ENCODE data around the gene SPATA45.
"Not testable (repeated sequence)": the region's sequence is repeated elsewhere in the genome, so short reads cannot be mapped to it uniquely, and the experiment has no call there.

SPATA45 gene

DNA sequence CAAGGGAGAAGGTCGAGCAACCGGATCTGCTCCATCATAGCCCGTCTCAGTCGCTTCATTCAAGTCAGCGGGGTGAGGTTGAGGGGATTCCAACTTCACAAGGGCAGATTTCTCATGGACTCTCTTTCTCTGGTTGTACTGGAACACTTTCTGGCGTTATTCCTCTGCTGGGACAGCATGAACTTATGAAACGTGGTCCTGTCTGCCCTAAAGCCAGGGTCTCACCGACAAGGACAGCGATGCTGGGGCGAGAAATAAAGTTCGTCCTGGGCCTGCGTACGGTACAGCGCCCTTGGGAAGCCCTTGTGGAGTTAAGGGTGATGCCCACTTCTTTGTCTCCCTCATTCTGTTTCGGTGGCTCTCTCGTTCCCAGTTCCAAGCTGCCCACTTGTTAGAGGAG lies 9.3 kb upstream of the SPATA45 start:
- TF ChIP-seq, protein P1, sequence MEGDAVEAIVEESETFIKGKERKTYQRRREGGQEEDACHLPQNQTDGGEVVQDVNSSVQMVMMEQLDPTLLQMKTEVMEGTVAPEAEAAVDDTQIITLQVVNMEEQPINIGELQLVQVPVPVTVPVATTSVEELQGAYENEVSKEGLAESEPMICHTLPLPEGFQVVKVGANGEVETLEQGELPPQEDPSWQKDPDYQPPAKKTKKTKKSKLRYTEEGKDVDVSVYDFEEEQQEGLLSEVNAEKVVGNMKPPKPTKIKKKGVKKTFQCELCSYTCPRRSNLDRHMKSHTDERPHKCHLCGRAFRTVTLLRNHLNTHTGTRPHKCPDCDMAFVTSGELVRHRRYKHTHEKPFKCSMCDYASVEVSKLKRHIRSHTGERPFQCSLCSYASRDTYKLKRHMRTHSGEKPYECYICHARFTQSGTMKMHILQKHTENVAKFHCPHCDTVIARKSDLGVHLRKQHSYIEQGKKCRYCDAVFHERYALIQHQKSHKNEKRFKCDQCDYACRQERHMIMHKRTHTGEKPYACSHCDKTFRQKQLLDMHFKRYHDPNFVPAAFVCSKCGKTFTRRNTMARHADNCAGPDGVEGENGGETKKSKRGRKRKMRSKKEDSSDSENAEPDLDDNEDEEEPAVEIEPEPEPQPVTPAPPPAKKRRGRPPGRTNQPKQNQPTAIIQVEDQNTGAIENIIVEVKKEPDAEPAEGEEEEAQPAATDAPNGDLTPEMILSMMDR (IDR thresholded peaks at IDR 0.05; ENCODE audit: insufficient read depth, low read depth, low read length, missing control alignments) = no peak

DNA sequence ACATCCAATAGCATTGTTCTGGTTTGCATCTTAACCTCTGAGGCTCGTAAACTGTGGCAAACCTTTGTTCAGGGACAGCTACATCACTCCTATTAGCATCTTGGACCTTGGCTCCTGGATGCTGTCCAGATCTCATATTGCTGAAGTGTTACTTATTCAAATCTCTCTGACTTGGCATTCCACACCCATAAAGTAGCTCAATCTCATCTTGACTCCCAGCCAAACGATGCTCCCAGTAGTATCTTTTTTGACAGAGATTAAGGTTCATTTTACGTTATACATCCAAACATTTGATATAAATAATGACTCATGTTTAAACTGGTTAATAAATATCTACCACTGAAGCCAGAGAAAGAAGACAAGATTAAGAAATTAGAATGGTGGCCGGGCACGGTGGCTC lies 6.2 kb upstream of the SPATA45 start:
- TF ChIP-seq, protein P1 (IDR thresholded peaks at IDR 0.05; ENCODE audit: insufficient read depth, low read depth, low read length, missing control alignments) = no peak
- no peak for DNase-seq (ENCODE audit: low read depth)

More for the DNA sequence above, 9.3 kb upstream of the SPATA45 start:
- DNase-seq (ENCODE audit: low read depth) = no peak
- no peak overlapping the region; the same call in 1 of the 2 replicates for H3K4me3 ChIP-seq (ENCODE audit: low read depth, low read length)

DNA sequence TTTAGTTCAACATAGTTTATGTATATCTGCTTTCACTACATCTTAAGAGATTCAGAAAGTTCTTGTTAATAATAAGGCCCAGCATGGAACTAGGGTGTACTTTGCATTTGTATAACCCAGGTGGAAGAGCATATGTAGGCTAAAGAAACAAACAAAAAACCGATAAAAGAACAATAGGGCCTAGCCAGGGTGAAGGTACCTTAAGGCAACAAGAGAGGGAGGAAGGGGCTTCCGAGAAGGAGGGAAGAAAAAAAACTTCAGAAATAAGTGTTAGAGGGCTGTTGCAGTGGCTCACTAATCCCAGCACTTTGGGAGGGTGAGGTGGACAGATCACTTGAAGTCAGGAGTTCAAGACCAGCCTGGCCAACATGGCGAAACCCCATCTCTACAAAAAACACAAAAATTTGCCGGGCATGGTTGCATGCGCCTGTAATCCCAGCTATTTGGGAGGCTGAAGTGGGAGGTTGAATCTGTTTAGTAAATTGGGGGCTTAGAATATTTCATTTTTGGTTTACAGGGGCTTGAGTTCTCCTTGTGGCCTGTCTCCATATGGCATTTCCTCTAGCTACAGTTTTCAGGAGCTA lies 4.7 kb upstream of the SPATA45 start:
- no peak for DNase-seq (ENCODE audit: low read depth)
- no peak overlapping the region for H3K4me3 ChIP-seq (ENCODE audit: low read depth, low read length)
- TF ChIP-seq, protein P1 (IDR thresholded peaks at IDR 0.05; ENCODE audit: insufficient read depth, low read depth, low read length, missing control alignments) = no peak

More for the DNA sequence above, 6.2 kb upstream of the SPATA45 start:
- H3K4me3 ChIP-seq (ENCODE audit: low read depth, low read length) = no peak overlapping the region

DNA sequence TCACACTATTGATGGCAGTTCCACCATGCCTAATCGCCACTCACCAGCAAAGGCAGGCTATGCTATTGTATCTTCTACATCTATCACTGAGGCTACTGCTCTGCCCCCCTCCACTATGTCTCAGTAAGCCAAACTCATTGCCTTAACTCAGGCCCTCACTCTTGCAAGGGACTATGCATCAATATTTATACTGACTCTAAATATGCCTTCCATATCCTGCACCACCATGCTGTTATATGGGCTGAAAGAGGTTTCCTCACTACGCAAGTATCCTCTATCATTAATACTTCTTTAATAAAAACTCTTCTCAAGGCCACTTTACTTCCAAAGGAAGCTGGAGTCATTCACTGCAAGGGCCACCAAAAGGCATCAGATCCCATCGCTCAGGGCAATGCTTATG lies 2.9 kb downstream of the SPATA45 start:
- not testable (repeated sequence) for H3K4me3 ChIP-seq (ENCODE audit: low read depth, low read length); DNase-seq (ENCODE audit: low read depth)

DNA sequence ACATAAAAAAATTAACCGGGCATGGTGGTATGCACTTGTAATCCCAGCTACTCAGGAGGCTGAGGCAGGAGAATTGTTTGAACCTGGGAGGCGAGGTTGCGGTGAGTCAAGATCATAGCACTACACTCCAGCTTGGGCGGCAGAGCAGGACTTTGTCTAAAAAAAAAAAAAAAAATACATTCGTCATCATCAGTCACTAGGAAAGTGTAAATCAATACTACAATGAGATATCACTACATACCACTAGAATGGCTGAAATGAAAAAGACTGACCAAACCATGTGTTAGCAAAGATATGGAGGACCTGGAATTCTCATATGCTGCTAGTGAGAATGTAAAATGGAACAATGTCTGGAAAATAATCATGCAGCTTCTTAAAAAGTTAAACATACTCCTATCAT lies 9.3 kb downstream of the SPATA45 start:
- DNase-seq (ENCODE audit: low read depth) = no peak
- H3K4me3 ChIP-seq (ENCODE audit: low read depth, low read length) = no peak overlapping the region
- TF ChIP-seq, protein P1 (IDR thresholded peaks at IDR 0.05; ENCODE audit: insufficient read depth, low read depth, low read length, missing control alignments) = no peak

DNA sequence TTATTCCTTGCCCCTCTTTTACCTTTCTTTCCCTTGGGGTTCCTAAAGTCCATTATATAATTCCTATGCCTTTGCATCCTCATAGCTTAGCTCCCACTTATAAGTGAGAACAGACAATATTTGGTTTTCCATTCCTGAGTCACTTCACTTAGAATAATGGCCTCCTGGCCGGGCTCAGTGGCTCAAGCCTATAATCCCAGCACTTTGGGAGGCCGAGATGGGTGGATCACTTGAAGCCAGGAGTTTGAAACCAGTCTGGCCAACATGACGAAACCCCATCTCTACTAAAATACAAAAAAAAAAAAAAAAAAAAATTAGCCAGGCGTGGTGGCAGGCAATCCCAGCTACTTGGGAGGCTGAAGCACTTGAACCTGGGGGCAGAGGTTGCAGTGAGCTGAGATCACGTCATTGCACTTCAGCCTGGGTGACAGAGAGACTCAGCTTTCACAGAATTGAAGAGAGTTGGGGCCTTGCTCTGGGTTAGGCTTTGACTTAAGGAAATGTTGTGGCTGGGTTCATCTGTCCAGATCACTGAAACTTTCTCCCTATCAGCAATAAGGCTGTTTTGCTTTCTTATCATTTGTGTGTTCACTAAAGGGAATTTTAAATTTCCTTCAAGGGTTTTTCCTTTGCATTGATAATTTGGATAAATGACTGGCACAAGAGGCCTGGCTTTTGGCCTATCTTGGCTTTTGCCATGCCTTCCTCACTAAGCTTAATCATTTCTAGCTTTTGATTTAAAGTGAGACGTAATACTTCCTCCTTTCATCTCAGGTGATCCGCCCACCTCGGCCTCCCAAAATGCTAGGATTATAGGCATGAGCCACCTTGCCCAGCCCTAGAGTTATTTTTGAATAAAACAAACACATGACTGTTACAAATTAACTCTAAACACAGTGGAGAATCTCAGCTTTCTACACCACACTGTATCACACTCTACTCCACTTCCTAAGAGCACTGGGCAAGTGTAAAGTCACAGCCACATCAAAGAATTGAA lies 13.9 kb downstream of the SPATA45 start:
- H3K4me3 ChIP-seq (ENCODE audit: low read depth, low read length) = not testable (repeated sequence)
- DNase-seq (ENCODE audit: low read depth) = peak; percentile 36

DNA sequence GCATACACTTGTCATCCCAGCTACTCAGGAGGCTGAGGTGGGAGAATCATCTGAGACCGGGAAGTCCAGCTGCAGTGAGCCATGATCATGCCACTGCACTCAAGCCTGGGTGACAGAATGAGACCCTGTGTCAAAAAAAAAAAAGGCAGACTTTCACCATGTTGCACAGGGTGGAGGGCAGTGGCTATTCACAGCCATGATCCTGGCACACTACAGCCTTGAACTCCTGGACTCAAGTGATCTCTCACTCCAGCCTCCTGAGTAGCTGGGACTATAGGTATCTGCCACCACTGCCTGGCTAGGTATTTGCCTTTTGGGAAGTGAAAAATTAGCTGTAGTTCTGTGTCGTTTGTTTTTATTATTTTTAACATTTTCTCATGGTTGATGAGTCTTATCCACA lies 19.1 kb downstream of the SPATA45 start:
- H3K4me3 ChIP-seq (ENCODE audit: low read depth, low read length) = no peak overlapping the region
- no peak for DNase-seq (ENCODE audit: low read depth)
- TF ChIP-seq, protein P1 (IDR thresholded peaks at IDR 0.05; ENCODE audit: insufficient read depth, low read depth, low read length, missing control alignments) = no peak

Measured in GM12865 (cell line).